Brain pericyte (primary cell): Measurements from ENCODE around the gene ZNF398.
"Not testable (repeated sequence)": the region's sequence is repeated elsewhere in the genome, so short reads cannot be mapped to it uniquely, and the experiment has no call there.

ENCODE experiments used
- DNase-seq: peaks from one replicate; pipeline ENCODE4 v3.0.0-alpha.2; 2012; ENCODE audit warnings: low read depth, low spot score

ZNF398 gene

GRCh38 chr7:149225656-149226055 is 78.4 kb downstream of the ZNF398 start:
- no peak for DNase-seq

GRCh38 chr7:149226366-149226765 is 79.1 kb downstream of the ZNF398 start:
- not testable (repeated sequence) for DNase-seq

DNA sequence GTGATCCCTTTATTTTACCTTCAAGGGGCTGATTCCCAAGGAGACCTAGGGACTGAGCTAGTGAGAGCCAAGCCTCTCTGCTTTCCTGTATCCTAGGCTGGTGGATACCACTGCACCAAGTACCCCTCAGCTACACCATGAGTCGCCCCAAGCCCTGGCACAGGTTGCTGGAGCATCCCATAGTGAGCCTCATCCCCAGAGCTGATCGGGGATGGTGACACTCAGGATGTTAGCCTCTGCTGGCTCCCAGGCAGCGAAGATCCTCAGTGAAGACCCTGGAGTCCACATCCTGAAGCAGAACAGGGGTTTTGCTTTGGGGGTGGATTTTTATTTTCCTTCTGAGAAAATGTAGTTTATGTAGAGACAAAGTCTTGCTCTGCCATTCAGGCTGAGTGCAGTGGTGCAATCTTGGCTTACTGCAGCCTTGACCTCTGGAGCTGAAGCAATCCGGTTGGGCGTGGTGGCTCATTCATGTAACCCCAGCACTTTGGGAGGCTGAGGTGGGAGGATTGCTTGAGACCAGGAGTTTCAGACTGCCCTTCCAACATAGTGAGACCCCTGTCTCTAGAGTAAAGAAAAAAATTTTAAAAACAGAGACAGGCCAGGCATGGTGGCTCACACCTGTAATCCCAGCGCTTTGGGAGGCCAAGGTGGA is 79.7 kb downstream of the ZNF398 start:
- DNase-seq: no peak

- no peak for DNase-seq
These were observed 81.7 kb downstream of the ZNF398 start for GRCh38 chr7:149228831-149229471.

- no peak for DNase-seq
These were observed 82.3 kb downstream of the ZNF398 start for GRCh38 chr7:149229526-149229925.

DNA sequence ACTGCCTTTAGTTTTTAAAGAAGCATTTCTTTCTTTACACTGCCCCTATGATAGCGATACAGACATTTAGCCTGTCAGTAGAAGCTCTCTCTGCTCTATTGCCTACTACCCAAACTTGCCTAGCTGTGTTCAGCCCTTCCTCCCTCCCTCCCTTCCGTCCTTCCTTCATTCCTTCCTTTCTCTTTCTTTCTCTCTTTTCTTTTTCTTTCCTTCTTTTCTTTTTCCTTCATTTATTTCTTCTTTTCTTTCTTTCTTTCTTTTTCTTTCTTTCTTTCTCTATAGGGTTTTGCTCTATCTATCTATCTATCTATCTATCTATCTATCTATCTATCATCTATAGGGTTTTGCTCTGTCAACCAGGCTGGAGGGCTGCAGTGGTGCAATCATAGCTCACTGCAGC is 85.1 kb downstream of the ZNF398 start:
- DNase-seq: no peak
